ENCODE data around the gene PCGF6. TPM values are rescaled to one million over a fixed set of nuclear protein-coding genes. Genes with fewer than 3 reads are reported as not detected.

The PCGF6 gene
- total RNA-seq, 1 experiment from 2014 or later: 19.2 TPM

GRCh38 chr10:103276896-103277712, 73.8 kb downstream of the PCGF6 start, which contains the start of gene INA (continued):
- no peak for TF ChIP-seq E2F1 (CRISPR knock-in tag; IDR thresholded peaks at IDR 0.05)
- no peak; the same call in 1 of the 2 replicates for TF ChIP-seq JUN (CRISPR knock-in tag; IDR thresholded peaks at IDR 0.05)
- peak; percentile 66; the same call in 1 of the 2 replicates for TF ChIP-seq CREM (CRISPR knock-in tag; IDR thresholded peaks at IDR 0.05)
- TF ChIP-seq ETV6 (CRISPR knock-in tag; IDR thresholded peaks at IDR 0.05): peak; percentile 94; the same call in 1 of the 2 replicates
- no peak for TF ChIP-seq FOXJ3 (CRISPR knock-in tag; IDR thresholded peaks at IDR 0.05; ENCODE audit: borderline replicate concordance)
- TF ChIP-seq ZNF121 (CRISPR knock-in tag; IDR thresholded peaks at IDR 0.05): no peak
- no peak for TF ChIP-seq ZNF219 (CRISPR knock-in tag; IDR thresholded peaks at IDR 0.05; ENCODE audit: borderline replicate concordance)
- TF ChIP-seq AFF4 (CRISPR knock-in tag; IDR thresholded peaks at IDR 0.05; ENCODE audit: borderline replicate concordance): no peak
- peak; percentile 90; the same call in 1 of the 2 replicates for TF ChIP-seq TEAD1 (CRISPR knock-in tag; IDR thresholded peaks at IDR 0.05)
- no peak for TF ChIP-seq AR (CRISPR knock-in tag; IDR thresholded peaks at IDR 0.05)
- TF ChIP-seq ATF2 (CRISPR knock-in tag; IDR thresholded peaks at IDR 0.05; ENCODE audit: borderline replicate concordance, low read depth): no peak
- peak; percentile 37; the same call in 1 of the 2 replicates for TF ChIP-seq ZNF317 (CRISPR knock-in tag; IDR thresholded peaks at IDR 0.05; ENCODE audit: borderline replicate concordance, low read depth)
- 0 out of 2 replicates have a peak, but pooled peaks have one; percentile 14 for TF ChIP-seq USF1 (CRISPR knock-in tag; IDR thresholded peaks at IDR 0.05)
- TF ChIP-seq ZNF423 (CRISPR knock-in tag; IDR thresholded peaks at IDR 0.05): no peak
- no peak for TF ChIP-seq ATF6 (CRISPR knock-in tag; IDR thresholded peaks at IDR 0.05)
- TF ChIP-seq ATF1 (CRISPR knock-in tag; IDR thresholded peaks at IDR 0.05): peak; percentile 95; the same call in 1 of the 2 replicates
- peak; percentile 67; the same call in 1 of the 2 replicates for TF ChIP-seq ARID4B (CRISPR knock-in tag; IDR thresholded peaks at IDR 0.05; ENCODE audit: borderline replicate concordance)
- no peak for TF ChIP-seq ZNF671 (CRISPR knock-in tag; IDR thresholded peaks at IDR 0.05)
- peak; percentile 91 for TF ChIP-seq SMAD3 (CRISPR knock-in tag; IDR thresholded peaks at IDR 0.05; ENCODE audit: borderline replicate concordance)
- TF ChIP-seq CBFB (CRISPR knock-in tag; IDR thresholded peaks at IDR 0.05; ENCODE audit: low read depth): no peak
